Stromal cell of bone marrow (primary cell): ENCODE measurements around the gene UBE2A.
A peak's percentile ranks its signal among the peaks of the same experiment; 100 is the strongest.

ENCODE experiments used
- DNase-seq: peaks from one replicate; pipeline ENCODE4 v3.0.0-alpha.2; 2012; ENCODE audit warnings: low read depth

Gene UBE2A

DNA sequence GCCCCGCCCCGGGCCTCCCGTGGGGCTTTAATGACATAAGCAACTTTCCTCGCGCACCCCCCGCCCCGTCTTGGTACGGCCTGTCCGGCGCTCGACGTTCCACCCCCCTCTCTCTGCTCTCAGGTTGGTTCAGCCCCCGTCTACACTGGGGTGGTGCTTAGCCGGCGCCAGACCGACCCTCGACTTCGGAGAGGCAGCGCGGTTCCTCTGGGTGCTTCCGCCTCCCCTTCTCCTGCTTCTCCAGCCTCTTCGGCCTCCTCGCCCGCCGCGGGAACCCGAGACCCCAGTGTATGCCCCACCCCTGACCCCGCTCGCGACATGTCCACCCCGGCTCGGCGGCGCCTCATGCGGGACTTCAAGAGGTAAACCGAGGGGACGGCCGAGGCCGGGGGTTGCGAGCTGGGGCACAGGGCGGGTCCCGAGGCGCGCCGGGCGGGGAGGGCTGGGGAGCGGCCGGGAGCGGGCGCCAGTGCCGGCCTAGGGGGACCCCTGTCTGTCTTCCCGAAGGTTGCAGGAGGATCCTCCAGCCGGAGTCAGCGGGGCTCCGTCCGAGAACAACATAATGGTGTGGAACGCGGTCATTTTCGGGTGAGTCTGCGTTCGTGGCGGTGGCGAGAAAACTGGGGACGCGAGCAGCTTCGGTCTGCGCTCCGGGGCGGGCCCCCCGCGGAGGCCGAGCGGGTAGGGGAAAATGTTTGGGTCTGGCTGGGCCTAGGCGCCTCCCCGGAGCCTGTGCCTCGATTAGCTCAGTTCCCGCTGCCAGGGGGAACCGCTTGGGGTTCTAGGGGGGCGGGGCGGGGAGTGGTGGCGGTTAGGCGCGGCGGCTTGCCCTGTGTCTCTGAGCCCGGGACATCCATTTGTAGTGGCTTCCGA is at the start of gene UBE2A:
UBE2A (plus strand) TSS at position 170 of the 873 bp plus-strand sequence; CDS start at position 319, 149 bp downstream.
- DNase-seq = peak; percentile 75

DNA sequence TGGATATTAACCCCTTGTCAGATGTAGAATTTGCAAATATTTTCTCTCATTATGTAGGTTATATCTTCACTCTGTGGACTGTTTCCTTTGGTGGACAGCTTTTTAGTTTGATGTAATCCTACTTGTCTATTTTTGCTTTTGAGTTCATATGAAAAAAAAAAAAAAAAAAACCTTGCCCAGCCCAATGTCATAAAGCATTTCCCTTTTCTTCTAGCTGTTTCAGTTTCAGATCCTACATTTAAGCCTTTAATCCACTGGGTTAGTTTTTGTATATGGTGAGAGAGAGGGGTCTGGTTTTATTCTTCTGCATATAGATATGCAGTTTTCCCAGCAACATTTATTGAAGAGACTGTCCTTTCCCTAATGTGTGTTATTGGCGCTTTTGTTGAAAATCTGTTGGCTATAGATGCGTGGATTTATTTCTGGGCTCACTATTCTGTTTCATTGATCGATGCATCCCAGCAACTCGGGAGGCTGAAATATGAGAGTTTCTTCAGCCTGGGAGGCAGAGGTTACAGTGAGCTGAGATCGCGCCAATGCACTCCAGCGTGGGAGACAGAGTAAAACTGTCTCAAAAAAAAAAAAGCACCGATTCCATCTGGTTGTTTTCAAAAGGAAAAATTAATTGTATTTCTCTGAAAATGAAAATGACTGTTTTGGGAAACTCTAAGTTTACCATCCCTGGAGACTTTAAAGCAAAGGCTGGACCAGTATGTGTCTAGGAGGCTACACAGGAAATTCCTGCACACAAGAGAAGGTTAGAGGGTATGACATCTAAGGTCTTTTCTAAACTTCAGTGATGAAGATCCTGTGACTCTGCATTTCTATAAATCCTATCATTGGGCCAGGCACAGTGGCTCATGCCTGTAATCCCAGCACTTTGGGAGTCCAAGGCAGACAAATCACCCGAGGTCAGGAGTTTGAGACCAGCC is 44.8 kb upstream of the UBE2A start:
- DNase-seq = no peak

- no peak for DNase-seq
These were observed 36.9 kb upstream of the UBE2A start for GRCh38 chrX:119537487-119537886.

DNA sequence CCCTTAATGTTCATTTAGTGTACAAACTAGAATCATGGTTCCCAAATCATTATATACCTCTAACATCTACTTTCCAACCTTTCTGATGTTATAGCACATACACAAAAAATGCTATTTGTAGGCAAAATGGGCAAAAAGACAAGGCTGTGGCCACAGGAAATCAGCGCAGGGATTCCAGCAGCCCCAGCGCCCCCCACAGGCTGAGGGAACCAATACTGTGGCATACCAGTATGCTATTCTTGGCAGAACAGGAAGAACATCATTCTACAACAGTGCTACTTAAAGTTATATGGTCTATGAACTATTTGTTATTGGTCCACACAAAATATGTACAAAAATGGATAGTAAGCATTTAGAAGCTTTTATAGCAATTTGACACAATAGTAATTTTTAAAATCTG is 34.5 kb upstream of the UBE2A start:
- no peak for DNase-seq

- DNase-seq = peak; percentile 13
These were observed 33.2 kb upstream of the UBE2A start for GRCh38 chrX:119541188-119541587.

DNA sequence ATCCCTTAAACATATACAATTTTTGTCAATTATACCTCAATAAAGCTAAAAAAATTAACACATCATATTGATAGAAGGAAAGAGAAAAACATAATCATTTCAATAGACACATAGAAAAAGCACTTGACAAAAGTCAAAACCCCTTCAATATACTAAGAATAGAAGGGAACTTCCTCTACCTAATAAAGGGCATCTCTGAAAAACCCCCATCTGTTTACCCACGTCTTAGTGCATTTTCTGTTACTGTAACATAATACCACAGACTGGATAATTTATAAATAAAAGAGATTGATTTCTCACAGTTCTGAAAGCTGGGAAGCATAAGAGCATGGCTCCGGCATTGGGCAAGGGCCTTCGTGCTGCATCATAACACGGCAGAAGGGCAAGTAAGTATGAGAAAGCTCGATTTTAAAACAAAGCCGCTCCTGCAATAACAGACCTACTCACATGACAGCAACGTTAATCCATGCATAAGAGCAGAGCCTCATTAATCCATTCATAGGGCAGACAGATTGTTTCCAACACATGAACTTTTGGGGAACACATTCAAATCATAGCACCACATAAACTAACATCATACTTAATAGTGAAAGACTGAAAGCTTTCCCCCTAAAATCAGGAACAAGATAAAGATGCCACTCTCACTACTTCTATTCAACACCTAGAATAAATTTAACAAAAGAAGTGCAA is 24.9 kb upstream of the UBE2A start:
- DNase-seq = no peak

GRCh38 chrX:119552508-119552907 is 21.9 kb upstream of the UBE2A start:
- DNase-seq = no peak

DNA sequence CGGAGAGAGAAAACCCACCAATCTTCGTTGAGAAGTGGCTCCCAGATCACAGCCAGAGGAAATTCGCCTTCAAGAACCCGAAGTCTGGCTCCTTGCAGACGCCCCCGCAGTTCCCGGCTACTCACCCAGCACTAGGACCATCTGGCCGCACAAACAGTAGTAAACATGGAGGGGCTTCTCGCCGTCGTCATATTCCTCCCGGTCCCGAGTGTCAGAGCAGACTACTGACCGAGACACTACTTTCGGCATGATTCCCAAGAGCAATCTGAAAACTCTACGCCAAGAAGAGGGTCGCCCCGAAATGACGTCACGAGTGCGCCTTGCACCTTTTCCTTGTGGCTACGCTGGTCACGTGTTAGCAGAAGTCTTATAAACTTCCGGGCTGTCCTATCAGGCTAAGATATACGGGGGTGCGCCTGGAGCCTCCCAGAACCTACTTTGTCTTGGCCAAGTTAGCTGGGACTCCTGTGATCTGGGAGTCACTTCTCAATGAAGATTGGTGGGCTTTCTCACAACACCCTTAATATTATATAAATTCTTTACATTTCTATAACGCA is 9.2 kb upstream of the UBE2A start, which contains the start of gene STEEP1:
STEEP1 (minus strand) TSS at position 303 of the 557 bp plus-strand sequence; CDS start at position 249, 54 bp downstream.
- DNase-seq = peak; percentile 84

DNA sequence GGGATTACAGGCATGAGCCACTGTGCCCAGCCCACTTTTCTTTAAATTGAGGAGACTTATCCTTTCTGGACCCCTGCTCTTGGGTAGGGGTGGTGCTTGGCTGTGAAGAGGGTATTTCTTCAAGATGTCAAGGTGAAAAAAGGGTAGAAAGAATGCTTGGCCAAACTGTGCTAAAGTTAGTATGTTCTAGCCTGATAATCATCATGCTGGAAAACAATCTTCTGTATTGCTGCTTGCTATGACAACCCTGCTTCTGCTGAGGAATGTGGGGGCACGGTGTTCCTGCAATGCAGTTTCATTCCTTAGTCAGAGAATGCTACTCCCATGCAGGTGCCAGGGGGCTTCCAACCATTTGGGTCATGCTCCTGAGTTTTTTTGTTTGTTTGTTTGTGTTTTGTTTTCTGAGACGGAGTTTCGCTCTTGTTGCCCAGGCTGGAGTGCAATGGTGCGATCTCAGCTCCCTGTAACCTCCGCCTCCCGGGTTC is 4.0 kb upstream of the UBE2A start:
- DNase-seq = no peak

DNA sequence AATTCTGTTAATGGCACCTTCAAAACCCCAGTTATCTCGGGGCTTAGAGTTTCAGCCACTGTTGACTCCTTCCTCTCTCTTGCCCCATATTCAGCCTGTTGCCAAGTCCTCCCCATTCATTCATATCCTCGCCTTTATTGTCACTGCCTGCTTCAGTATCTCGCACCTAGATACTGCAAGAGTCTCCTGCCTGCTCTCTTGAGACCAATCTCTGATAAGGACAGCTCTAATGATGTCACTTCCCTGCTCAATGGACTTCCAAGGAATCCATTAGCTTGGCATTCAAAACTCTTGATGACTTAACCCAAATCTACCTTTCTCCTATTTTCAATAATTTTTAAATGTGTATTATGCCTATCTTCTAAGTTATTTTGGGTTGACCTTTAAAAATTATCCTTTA is 1.1 kb upstream of the UBE2A start:
- DNase-seq = no peak

- peak; percentile 35 for DNase-seq
These were observed 446 bp upstream of the UBE2A start for GRCh38 chrX:119573840-119574393.

- no peak for DNase-seq
These were observed 5.1 kb downstream of the UBE2A start for GRCh38 chrX:119579414-119579813.

DNA sequence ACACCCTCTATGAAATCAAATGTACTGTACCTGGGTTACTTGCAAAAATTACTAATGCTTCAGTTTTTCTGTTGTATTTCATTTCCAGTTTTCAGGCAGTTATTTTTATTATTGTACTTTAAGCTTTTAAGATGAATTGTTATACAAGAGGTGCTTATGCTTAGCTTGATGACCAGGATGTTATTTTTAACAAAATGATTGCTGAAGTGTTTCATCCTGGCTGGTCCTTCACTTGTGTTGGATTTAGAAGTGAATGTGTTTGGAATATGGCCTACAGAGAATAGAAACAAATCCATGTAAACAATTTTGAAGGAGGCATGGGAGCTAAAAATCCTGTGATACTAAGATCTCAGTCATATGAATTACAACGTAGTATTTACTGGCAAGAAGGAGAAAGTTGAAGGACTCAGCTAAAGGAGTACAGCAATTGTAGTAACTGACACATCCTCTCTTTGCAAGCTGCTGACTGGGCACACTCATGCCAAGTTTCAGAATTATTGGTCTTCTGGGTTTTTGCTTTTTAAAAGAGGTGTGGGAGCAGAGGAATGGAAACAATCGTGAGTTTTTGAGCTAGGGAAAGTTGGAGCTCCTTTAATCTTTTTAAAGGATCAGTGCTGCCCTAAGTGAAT is 9.2 kb downstream of the UBE2A start:
- DNase-seq = no peak

DNA sequence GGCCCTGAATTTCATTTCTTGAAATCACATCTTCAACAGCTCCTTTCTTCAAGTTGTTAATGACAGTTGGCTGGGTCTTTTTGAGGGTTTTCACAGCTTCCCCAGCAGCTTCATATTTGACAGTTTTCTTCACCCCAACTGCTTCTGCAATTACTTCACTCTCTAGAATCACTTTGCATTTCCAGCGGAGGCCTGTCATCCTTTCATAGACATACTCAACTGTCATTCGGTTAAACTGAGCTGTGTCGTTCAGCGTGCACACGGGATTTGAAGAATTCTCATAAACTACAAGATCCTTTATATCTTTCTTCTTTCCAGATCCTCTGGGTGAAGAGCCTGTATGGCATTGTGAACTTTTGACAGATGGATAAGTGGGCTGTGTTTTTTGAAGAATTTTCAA is 15.4 kb downstream of the UBE2A start:
- no peak for DNase-seq

GRCh38 chrX:119602701-119603255 is 28.4 kb downstream of the UBE2A start:
- no peak for DNase-seq

DNA sequence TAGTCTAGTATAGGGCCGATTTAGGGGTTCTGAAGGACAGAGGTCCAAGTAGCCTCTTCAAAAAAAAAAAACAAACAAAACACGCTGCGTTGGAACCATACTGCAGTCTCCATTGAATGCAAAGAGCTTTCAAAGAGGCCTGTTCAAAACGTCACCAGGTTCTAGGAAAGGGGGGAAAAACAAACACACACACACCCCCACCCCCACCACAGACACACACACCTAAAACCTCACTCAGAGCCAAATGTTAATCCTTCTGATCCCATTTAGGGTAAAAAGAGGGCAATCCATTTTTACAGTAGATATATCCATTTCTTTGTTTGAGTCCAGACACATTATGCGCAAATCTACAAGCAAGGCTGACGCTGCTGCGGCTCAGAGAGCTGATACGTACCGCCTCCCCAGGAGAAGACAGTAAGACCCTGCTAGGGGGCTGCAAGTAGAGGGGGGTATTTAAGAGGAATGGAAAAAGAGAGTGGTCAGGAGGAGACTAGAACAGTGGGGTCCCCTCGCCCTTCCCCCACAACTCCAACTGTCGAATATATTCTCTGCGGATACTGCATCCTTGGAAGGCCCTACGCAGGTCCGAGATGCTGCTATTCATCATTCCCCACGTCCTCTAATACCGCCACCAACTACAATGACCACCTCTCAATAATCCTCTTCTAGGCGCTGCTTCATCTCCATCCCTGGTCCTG is 30.6 kb downstream of the UBE2A start:
- no peak for DNase-seq

DNA sequence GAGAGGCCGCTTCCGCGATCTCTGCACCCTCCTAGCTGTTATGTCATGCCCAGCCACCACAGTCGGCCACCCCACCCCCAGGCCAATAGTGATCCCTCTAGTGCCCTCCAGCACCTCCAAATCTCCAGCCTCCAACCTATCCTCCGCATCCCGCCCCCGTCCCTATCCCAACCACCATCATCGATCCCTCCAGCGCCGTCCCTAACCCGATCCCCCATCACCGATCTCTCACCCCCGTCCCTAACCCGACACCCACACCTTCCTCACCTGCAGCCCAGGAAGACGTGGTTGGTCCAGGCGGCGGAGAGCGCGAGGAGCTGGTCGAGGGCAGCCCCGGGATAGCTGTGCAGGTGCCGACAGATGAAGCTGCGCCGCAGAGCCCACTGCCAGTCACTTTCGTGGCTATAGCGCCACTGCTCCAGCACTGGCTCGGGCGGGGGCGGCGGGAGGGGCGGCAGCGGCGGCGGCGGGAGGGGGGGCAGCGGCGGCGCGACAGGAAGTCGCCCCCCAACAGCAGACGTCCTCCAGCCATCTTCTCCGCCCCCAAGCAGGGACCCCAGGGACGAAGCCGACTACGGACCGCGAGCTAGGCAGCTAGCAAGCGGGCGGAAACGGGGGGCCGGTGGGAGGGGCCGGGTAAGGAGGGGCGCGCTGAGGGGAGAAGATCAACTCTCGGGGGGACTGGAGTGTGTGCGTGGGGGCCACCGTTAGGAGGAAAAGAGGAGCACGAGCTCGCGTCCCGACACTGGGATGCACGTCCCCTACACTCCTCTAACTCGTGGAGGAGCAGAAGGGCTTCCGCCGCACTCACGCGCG is 31.3 kb downstream of the UBE2A start:
- DNase-seq = no peak

GRCh38 chrX:119606280-119607017 is 32.1 kb downstream of the UBE2A start, which contains the start of gene NKRF:
Gene NKRF (minus strand): TSS chrX:119606424.
- peak; percentile 86 for DNase-seq
